Activated naive CD4-positive, alpha-beta T cell treated with anti-CD3 and anti-CD28 coated beads, Interleukin-2, amount 10 ng/mL, durations not matched to agents 7 days and 5 days (primary cell): ENCODE measurements around the gene TTLL4.

Source experiments
- CTCF ChIA-PET: fragments of 350-600 bp; sonication (Branson Sonifier 250); formaldehyde crosslinking; loops from one replicate; lab custom pipeline; 2021; ENCODE audit warnings: antibody characterized with exemption; lab: Charles Lee
- DNase-seq: peaks from one replicate; pipeline ENCODE4 v3.0.0-alpha.2; 2020
- H3K27ac Mint-ChIP-seq: one replicate; pipeline ENCODE4 v1.8.0; 2021; ENCODE audit warnings: mild to moderate bottlenecking, moderate library complexity, mixed read lengths
- H3K27me3 Mint-ChIP-seq: one replicate; pipeline ENCODE4 v1.8.0; 2021; ENCODE audit warnings: mild to moderate bottlenecking, mixed read lengths
- H3K36me3 Mint-ChIP-seq: one replicate; pipeline ENCODE4 v1.8.0; 2021; ENCODE audit warnings: mixed read lengths
- H3K4me1 Mint-ChIP-seq: one replicate; pipeline ENCODE4 v1.8.0; 2021; ENCODE audit warnings: mixed read lengths
- H3K4me3 Mint-ChIP-seq: one replicate; pipeline ENCODE4 v1.8.0; 2021; ENCODE audit warnings: mild to moderate bottlenecking, moderate library complexity, mixed read lengths
- H3K9me3 Mint-ChIP-seq: one replicate; pipeline ENCODE4 v1.8.0; 2021; ENCODE audit warnings: mixed read lengths

The TTLL4 gene

DNA sequence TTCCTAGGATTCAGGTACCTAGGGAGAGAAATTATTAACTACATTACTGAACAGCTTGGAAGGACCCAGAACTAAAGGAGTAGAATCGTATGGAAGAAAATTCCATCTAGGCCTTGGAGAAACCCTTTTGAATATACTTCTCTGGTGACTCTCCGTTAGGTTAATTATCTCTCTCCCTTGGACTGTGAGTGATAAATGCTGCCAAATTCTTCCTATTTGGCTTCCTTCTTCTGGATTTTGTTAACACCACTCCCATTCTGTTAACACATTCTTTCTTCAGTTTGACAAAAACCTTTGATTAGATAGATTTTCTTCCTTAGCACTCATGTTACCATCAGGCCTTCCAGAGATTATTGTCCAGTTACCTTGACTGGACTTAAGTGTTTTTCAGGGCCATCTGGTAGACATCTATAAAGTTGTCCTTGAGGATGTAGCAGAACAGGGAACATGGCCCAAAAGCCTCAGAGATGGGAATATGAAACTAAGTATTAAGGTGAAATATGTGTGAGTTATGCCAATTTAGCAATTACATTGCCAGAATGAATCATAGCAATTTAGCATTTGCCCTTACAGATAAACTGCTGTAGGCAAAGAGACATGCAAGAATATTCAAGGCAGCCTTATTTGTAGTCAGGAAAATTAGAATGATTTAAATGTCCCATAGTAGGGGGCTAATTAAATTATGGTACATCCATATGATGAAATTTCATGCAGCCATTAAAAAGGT is 78.1 kb downstream of the TTLL4 start:
- Mint-ChIP-seq H3K27me3 (peaks cover 37% of the 10 kb centered on the region), H3K36me3 (no peaks in the 10 kb centered on the region), H3K4me3 (no peak overlapping the region), H3K9me3 (no peaks in the 10 kb centered on the region), H3K4me1 (no peaks in the 10 kb centered on the region), H3K27ac (no peak overlapping the region)
- no peak for DNase-seq
- CTCF ChIA-PET = no interaction called here

GRCh38 chr2:218792433-218792832 is 81.8 kb downstream of the TTLL4 start:
- no peaks in the 10 kb centered on the region for H3K4me1 Mint-ChIP-seq
- H3K27ac Mint-ChIP-seq = no peak overlapping the region
- no peak for DNase-seq
- no peaks in the 10 kb centered on the region for H3K9me3 Mint-ChIP-seq
- CTCF ChIA-PET = no interaction called here
- H3K4me3 Mint-ChIP-seq = no peak overlapping the region
- peaks cover 26% of the 10 kb centered on the region for H3K27me3 Mint-ChIP-seq
- H3K36me3 Mint-ChIP-seq = no peaks in the 10 kb centered on the region

DNA sequence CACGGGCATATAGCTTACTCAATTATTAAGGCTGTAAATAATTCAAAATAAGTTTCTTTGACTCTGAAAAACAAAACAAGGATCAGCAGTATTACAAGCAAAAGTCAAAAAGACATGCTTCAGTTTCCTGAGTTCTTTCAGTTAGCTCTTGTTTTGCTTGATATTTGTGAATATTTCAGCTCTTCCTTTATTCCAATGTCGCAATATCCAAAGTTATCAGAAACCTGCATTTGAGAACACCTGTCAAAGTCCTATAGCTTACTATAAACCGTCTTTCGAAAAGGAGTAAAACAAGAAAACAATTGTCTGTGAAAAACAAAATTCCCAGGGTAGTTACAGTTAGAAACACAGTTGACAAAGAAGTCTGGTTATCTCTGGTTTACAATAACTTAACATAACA is 86.1 kb downstream of the TTLL4 start:
- Mint-ChIP-seq H3K9me3 (no peaks in the 10 kb centered on the region), H3K36me3 (no peaks in the 10 kb centered on the region), H3K4me1 (peaks cover 1% of the 10 kb centered on the region), H3K4me3 (no peak overlapping the region), H3K27me3 (peaks cover 45% of the 10 kb centered on the region), H3K27ac (no peak overlapping the region)
- CTCF ChIA-PET = no interaction called here
- DNase-seq = no peak

- DNase-seq = no peak
- peaks cover 10% of the 10 kb centered on the region for H3K4me1 Mint-ChIP-seq
- CTCF ChIA-PET = no interaction called here
- H3K4me3 Mint-ChIP-seq = no peak overlapping the region
- H3K27me3 Mint-ChIP-seq = peaks cover 46% of the 10 kb centered on the region
- H3K27ac Mint-ChIP-seq = no peak overlapping the region
- H3K36me3 Mint-ChIP-seq = no peaks in the 10 kb centered on the region
- H3K9me3 Mint-ChIP-seq = no peaks in the 10 kb centered on the region
Measured at GRCh38 chr2:218798767-218799504, 88.3 kb downstream of the TTLL4 start.

DNA sequence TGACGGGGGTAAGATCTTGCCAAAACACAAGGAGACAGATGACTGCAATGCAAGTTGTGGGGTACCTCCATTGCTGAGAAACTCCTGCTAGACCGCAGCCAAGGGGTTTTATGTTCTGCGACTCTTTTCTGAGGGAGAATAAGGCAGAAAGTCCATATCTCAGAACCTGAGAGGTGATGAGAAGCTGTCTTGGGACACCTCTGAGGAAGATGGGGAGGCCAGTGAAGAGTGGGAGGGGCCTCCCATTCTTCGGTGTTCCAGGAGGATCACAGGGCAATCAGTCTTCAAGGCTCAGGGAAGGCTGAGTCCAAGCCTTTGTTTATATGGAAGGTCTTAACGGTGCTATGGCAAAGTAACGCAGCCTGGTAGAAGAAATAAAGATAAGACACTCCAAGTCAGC is 89.4 kb downstream of the TTLL4 start:
- Mint-ChIP-seq H3K4me1 (peaks cover 10% of the 10 kb centered on the region), H3K4me3 (no peak overlapping the region), H3K36me3 (no peaks in the 10 kb centered on the region), H3K27ac (no peak overlapping the region), H3K27me3 (peaks cover 36% of the 10 kb centered on the region), H3K9me3 (peaks cover 7% of the 10 kb centered on the region)
- CTCF ChIA-PET = no interaction called here
- DNase-seq = no peak

DNA sequence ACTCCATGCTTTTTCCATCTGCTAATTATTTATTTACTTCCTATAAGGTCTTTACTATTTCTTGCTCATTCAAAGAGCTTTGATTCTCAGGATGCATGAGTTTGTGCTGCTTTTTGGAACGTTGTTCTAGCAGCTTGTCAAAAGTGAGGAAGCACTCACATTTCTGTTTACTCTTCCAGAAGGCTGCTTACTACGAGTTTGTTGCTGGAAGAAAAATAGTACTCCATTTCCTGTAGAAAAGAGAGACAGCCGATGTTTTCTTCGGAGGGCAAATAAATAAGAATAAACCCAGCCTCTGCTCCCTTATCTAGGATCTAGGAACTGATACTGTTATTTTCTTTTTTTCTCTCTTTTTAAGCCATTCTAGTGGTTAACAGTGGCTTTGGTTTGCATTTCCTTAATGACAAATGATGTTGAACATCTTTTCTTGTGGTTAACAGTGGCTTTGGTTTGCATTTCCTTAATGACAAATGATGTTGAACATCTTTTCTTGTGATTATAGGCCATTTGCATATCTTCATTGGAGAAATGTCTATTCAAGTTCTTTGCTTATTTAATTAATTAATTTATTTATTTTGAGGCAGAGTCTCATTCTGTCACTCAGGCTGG is 91.9 kb downstream of the TTLL4 start:
- Mint-ChIP-seq H3K4me3 (no peak overlapping the region), H3K9me3 (peaks cover 9% of the 10 kb centered on the region), H3K4me1 (peaks cover 13% of the 10 kb centered on the region), H3K36me3 (no peaks in the 10 kb centered on the region), H3K27ac (no peak overlapping the region), H3K27me3 (peaks cover 43% of the 10 kb centered on the region)
- no peak for DNase-seq
- CTCF ChIA-PET = interaction anchor here (0.6 kb wide), 1 partner anchor 409 kb away, joined by 4 read pairs; no protein-coding TSS in a partner anchor

- CTCF ChIA-PET = no interaction called here
- H3K9me3 Mint-ChIP-seq = peaks cover 9% of the 10 kb centered on the region
- H3K27me3 Mint-ChIP-seq = peaks cover 43% of the 10 kb centered on the region
- no peak overlapping the region for H3K4me3 Mint-ChIP-seq
- no peaks in the 10 kb centered on the region for H3K36me3 Mint-ChIP-seq
- H3K27ac Mint-ChIP-seq = no peak overlapping the region
- DNase-seq = no peak
- peaks cover 13% of the 10 kb centered on the region for H3K4me1 Mint-ChIP-seq
Measured at GRCh38 chr2:218804817-218805216, 94.2 kb downstream of the TTLL4 start.
